T-cell (primary cell): ENCODE results near the gene SPDYC. TPM values are rescaled to one million over a fixed set of nuclear protein-coding genes. Genes with fewer than 3 reads are reported as not detected.

Experiments used
- total RNA-seq, 35 experiments: library from RNA in 6 of 35; stranded (reverse) in 6 of 35; fragments of 120-200 nt in 1 of 35; gene quantifications; one replicate each; pipeline versions ENCODE4 v1.2.1 to v1.2.4 and lab custom pipeline; 2013 to 2026

Gene SPDYC
- total RNA-seq, 5 donors from 2014 or later (not counting 1 experiment from before 2014, with no cell fraction given) = not detected

Other genes with a start within 250 kb of the SPDYC start
- gene PPP2R5B, start 245.5 kb upstream of the SPDYC start, total RNA-seq = 10 to 100 TPM; 15.3 to 25.4 (median 17.2) TPM
- under 1 TPM in 1 of 5 donors, not detected in 4; 0.90 TPM for gene GPHA2, start 234.3 kb upstream of the SPDYC start, total RNA-seq
- 1 to 10 TPM in 1 of 5 donors, under 1 TPM in 3, not detected in 1; 0.44 to 1.8 (median 0.82) TPM for gene MAJIN, start 198.1 kb upstream of the SPDYC start, total RNA-seq
- gene BATF2, start 173.3 kb upstream of the SPDYC start, total RNA-seq = under 1 TPM in 2 of 5 donors, not detected in 3; 0.09 to 0.26 TPM
- 10 to 100 TPM; 19.7 to 44.3 (median 39.5) TPM for gene ARL2, start 156.1 kb upstream of the SPDYC start, total RNA-seq
- gene SNX15, start 142.8 kb upstream of the SPDYC start, total RNA-seq = 10 to 100 TPM; 19.6 to 28.6 (median 25.4) TPM
- 10 to 100 TPM in 3 of 5 donors, 1 to 10 TPM in 2; 3.1 to 16.9 (median 14.5) TPM for gene SAC3D1, start 129.0 kb upstream of the SPDYC start, total RNA-seq
- gene NAALADL1, start 111.7 kb upstream of the SPDYC start, total RNA-seq = 10 to 100 TPM; 10.2 to 30.1 (median 26.1) TPM
- 1 to 10 TPM; 1.2 to 4.2 (median 1.7) TPM for gene CDCA5, start 86.2 kb upstream of the SPDYC start, total RNA-seq
- 10 to 100 TPM; 36.5 to 51.8 (median 43.7) TPM for gene ZFPL1, start 86.0 kb upstream of the SPDYC start, total RNA-seq
- gene VPS51, start 74.0 kb upstream of the SPDYC start, total RNA-seq = 100 to 1,000 TPM; 210 to 303 (median 263) TPM
- 10 to 100 TPM; 23.7 to 34.2 (median 28.6) TPM for gene TM7SF2, start 58.4 kb upstream of the SPDYC start, total RNA-seq
- 10 to 100 TPM in 3 of 5 donors, 1 to 10 TPM in 2; 7.0 to 20.4 (median 18.1) TPM for gene ZNHIT2, start 52.5 kb upstream of the SPDYC start, total RNA-seq
- gene FAU, start 48.1 kb upstream of the SPDYC start, total RNA-seq = 1,000 to 10,000 TPM; 1,477 to 1,924 (median 1,724) TPM
- 10 to 100 TPM; 48.3 to 58.8 (median 55.1) TPM for gene MRPL49, start 47.9 kb upstream of the SPDYC start, total RNA-seq
- gene SYVN1, start 35.7 kb upstream of the SPDYC start, total RNA-seq = 10 to 100 TPM; 63.8 to 77.7 (median 68.8) TPM
- 100 to 1,000 TPM in 4 of 5 donors, 10 to 100 TPM in 1; 98.4 to 171 (median 143) TPM for gene CAPN1, start 11.7 kb downstream of the SPDYC start, total RNA-seq
- gene POLA2, start 91.7 kb downstream of the SPDYC start, total RNA-seq = 10 to 100 TPM; 15.1 to 24.2 (median 20.4) TPM
- 1 to 10 TPM in 2 of 5 donors, under 1 TPM in 3; 0.69 to 2.4 (median 0.79) TPM for gene CDC42EP2, start 144.6 kb downstream of the SPDYC start, total RNA-seq
- gene DPF2, start 163.6 kb downstream of the SPDYC start, total RNA-seq = 10 to 100 TPM; 57.9 to 95.4 (median 91.7) TPM
- 1 to 10 TPM in 2 of 5 donors, under 1 TPM in 3; 0.48 to 1.3 (median 0.92) TPM for gene TIGD3, start 184.5 kb downstream of the SPDYC start, total RNA-seq
- 10 to 100 TPM; 18.7 to 72.2 (median 22.6) TPM for gene SLC25A45, start 212.4 kb downstream of the SPDYC start, total RNA-seq
- gene FRMD8, start 216.4 kb downstream of the SPDYC start, total RNA-seq = 10 to 100 TPM; 35.6 to 79.1 (median 77.8) TPM